ENCODE data around the gene ETV7. TPM values are rescaled to one million over a fixed set of nuclear protein-coding genes. Genes with fewer than 3 reads are reported as not detected.
A peak's percentile ranks its signal among the peaks of the same experiment; 100 is the strongest.

Gene ETV7
- polyA plus RNA-seq, 3 donors: 0.10 to 2.2 (median 1.5) TPM

DNA sequence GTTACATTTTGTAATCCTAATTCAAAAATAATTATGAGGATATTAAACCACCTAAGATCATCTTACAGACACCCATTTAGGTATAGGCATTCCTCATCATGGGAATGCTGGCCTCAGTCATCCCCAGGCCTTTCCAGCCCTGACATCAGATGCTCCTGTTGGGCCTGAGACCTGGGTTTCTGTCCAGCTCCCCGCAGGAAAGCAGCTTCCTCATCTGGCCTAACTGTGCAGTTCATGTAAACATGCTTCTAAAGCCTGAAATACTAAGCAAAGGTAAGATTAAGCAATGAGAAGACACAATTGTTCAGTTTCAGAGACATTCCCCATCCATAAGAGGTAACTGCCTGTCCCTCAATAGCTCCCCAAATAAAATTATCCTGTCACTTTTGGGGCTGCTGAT, 19.0 kb downstream of the ETV7 start:
- H3K4me1 ChIP-seq (ENCODE audit: control insufficient read depth in 1 of 2, insufficient read depth in 2 of 2, low read length in 2 of 2): peaks cover 45 to 53% of the 10 kb centered on the region in 2 donors
- H3K79me2 ChIP-seq (ENCODE audit: insufficient read depth, low read length): no peaks in the 10 kb centered on the region
- no peaks in the 10 kb centered on the region for H4K20me1 ChIP-seq (ENCODE audit: insufficient read depth, low read length)
- DNase-seq: peak in 1 of 3 donors; percentile 16
- H3K27ac ChIP-seq (ENCODE audit: low read depth in 1 of 2, low read length in 2 of 2): peak overlapping the region; percentile 8 to 54
- H3K36me3 ChIP-seq (replicated peaks in 1 of 2; ENCODE audit: control insufficient read depth in 1 of 2, insufficient read depth in 2 of 2, low read length in 2 of 2): no peaks in the 10 kb centered on the region
- no peak overlapping the region for H3K4me3 ChIP-seq (replicated peaks in 1 of 3; ENCODE audit: low read depth in 2 of 3, low read length in 3 of 3)
- no peaks in the 10 kb centered on the region for H3K9me3 ChIP-seq (replicated peaks in 1 of 2; ENCODE audit: control insufficient read depth in 1 of 2, insufficient read depth in 1 of 2, low read length in 2 of 2)
- H2AFZ ChIP-seq (ENCODE audit: insufficient read depth, low read depth, low read length, poor library complexity, severe bottlenecking): no peak overlapping the region
- H3K27ac Mint-ChIP-seq: peak overlapping the region in 5 of 7 donors; percentile 40 to 84 (median 74)
- WGBS (ENCODE audit: insufficient coverage): 0% methylated on average over 1 of the region's 1 CpG
- H3K4me2 ChIP-seq (replicated peaks; ENCODE audit: extremely low read depth, low read length, poor library complexity, severe bottlenecking): no peak overlapping the region
- peaks cover 50% of the 10 kb centered on the region for H3K4me1 Mint-ChIP-seq
- TF ChIP-seq, protein P1, sequence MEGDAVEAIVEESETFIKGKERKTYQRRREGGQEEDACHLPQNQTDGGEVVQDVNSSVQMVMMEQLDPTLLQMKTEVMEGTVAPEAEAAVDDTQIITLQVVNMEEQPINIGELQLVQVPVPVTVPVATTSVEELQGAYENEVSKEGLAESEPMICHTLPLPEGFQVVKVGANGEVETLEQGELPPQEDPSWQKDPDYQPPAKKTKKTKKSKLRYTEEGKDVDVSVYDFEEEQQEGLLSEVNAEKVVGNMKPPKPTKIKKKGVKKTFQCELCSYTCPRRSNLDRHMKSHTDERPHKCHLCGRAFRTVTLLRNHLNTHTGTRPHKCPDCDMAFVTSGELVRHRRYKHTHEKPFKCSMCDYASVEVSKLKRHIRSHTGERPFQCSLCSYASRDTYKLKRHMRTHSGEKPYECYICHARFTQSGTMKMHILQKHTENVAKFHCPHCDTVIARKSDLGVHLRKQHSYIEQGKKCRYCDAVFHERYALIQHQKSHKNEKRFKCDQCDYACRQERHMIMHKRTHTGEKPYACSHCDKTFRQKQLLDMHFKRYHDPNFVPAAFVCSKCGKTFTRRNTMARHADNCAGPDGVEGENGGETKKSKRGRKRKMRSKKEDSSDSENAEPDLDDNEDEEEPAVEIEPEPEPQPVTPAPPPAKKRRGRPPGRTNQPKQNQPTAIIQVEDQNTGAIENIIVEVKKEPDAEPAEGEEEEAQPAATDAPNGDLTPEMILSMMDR (IDR thresholded peaks at IDR 0.05): no peak
- intact Hi-C loops (cut with micrococcal nuclease): loop anchor here (5.0 to 10.0 kb wide), 2 partner anchors 66 to 244 kb away; no protein-coding TSS in a partner anchor
- no peaks in the 10 kb centered on the region for H3K27me3 ChIP-seq (ENCODE audit: control insufficient read depth in 2 of 2, insufficient read depth in 2 of 2, low read length in 2 of 2)
- H3K9me3 Mint-ChIP-seq: no peaks in the 10 kb centered on the region
- no peak overlapping the region for H3K9ac ChIP-seq (ENCODE audit: insufficient read depth, low read length, poor library complexity, severe bottlenecking)
- H3K4me3 Mint-ChIP-seq: no peak overlapping the region
- H3K36me3 Mint-ChIP-seq: peaks cover 6 to 26% of the 10 kb centered on the region in 2 donors
- peaks cover 3 to 7% (median 4%) of the 10 kb centered on the region in 3 donors for H3K27me3 Mint-ChIP-seq (ENCODE audit: low read depth in 3 of 3)

DNA sequence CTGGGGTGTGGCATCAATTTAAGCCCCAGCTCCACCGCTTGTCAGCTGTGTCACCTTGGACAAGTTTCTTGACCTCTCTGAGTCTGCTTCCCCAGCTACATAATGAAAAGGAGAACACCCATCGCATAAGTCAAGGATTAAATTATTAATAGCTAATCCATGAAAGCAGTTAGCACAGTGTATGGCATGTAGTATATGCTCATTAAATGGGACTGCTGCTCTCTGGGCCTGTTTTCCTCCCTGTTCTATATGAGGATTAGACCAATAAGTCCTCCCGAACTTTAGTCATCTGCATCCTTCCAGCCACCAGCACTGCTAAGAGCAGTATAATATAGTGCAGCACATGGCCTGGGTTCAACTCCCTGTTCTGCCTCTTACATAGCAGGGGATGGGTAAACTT, 19.7 kb downstream of the ETV7 start:
- peaks cover 54% of the 10 kb centered on the region for H3K4me1 Mint-ChIP-seq
- peaks cover 52 to 60% of the 10 kb centered on the region in 2 donors for H3K4me1 ChIP-seq (ENCODE audit: control insufficient read depth in 1 of 2, insufficient read depth in 2 of 2, low read length in 2 of 2)
- intact Hi-C loops (cut with micrococcal nuclease): loop anchor here (5.0 to 10.0 kb wide), 2 partner anchors 65 to 243 kb away; no protein-coding TSS in a partner anchor
- peaks cover 6 to 23% of the 10 kb centered on the region in 2 donors for H3K36me3 Mint-ChIP-seq
- no peaks in the 10 kb centered on the region for H3K79me2 ChIP-seq (ENCODE audit: insufficient read depth, low read length)
- no peaks in the 10 kb centered on the region for H4K20me1 ChIP-seq (ENCODE audit: insufficient read depth, low read length)
- no peak overlapping the region for H3K4me3 Mint-ChIP-seq
- no peak overlapping the region for H3K4me3 ChIP-seq (replicated peaks in 1 of 3; ENCODE audit: low read depth in 2 of 3, low read length in 3 of 3)
- WGBS (ENCODE audit: insufficient coverage): no CpG with 5 or more reads among the region's 3 CpGs
- no peak overlapping the region for H3K4me2 ChIP-seq (replicated peaks; ENCODE audit: extremely low read depth, low read length, poor library complexity, severe bottlenecking)
- TF ChIP-seq, protein P1 (IDR thresholded peaks at IDR 0.05): no peak
- no peak overlapping the region for H2AFZ ChIP-seq (ENCODE audit: insufficient read depth, low read depth, low read length, poor library complexity, severe bottlenecking)
- H3K9ac ChIP-seq (ENCODE audit: insufficient read depth, low read length, poor library complexity, severe bottlenecking): no peak overlapping the region
- no peaks in the 10 kb centered on the region for H3K27me3 ChIP-seq (ENCODE audit: control insufficient read depth in 2 of 2, insufficient read depth in 2 of 2, low read length in 2 of 2)
- no peaks in the 10 kb centered on the region for H3K9me3 Mint-ChIP-seq
- no peak overlapping the region for H3K27ac ChIP-seq (ENCODE audit: low read depth in 1 of 2, low read length in 2 of 2)
- no peak for DNase-seq
- H3K9me3 ChIP-seq (replicated peaks in 1 of 2; ENCODE audit: control insufficient read depth in 1 of 2, insufficient read depth in 1 of 2, low read length in 2 of 2): no peaks in the 10 kb centered on the region
- peaks cover 2 to 6% (median 5%) of the 10 kb centered on the region in 3 donors for H3K27me3 Mint-ChIP-seq (ENCODE audit: low read depth in 3 of 3)
- no peaks in the 10 kb centered on the region for H3K36me3 ChIP-seq (replicated peaks in 1 of 2; ENCODE audit: control insufficient read depth in 1 of 2, insufficient read depth in 2 of 2, low read length in 2 of 2)
- H3K27ac Mint-ChIP-seq: no peak overlapping the region

Data from CD14-positive monocyte (primary cell).